LHCN-M2 (cell line): ENCODE measurements around the gene POC1B. TPM values are rescaled to one million over a fixed set of nuclear protein-coding genes. Genes with fewer than 3 reads are reported as not detected.

Experiments
- DNase-seq: peaks from one replicate; pipeline ENCODE4 v3.0.0-alpha.2; 2012; ENCODE audit warnings: low read depth
- total RNA-seq: library from RNA; depleted of rRNA; stranded (reverse); fragments of >200 nt; gene quantifications from 2 replicates; pipeline ENCODE4 v1.2.3, GENCODE V29; 2014; rRNA removed

Gene POC1B
- total RNA-seq, 1 experiment from 2014 or later = 12.4 TPM

DNA sequence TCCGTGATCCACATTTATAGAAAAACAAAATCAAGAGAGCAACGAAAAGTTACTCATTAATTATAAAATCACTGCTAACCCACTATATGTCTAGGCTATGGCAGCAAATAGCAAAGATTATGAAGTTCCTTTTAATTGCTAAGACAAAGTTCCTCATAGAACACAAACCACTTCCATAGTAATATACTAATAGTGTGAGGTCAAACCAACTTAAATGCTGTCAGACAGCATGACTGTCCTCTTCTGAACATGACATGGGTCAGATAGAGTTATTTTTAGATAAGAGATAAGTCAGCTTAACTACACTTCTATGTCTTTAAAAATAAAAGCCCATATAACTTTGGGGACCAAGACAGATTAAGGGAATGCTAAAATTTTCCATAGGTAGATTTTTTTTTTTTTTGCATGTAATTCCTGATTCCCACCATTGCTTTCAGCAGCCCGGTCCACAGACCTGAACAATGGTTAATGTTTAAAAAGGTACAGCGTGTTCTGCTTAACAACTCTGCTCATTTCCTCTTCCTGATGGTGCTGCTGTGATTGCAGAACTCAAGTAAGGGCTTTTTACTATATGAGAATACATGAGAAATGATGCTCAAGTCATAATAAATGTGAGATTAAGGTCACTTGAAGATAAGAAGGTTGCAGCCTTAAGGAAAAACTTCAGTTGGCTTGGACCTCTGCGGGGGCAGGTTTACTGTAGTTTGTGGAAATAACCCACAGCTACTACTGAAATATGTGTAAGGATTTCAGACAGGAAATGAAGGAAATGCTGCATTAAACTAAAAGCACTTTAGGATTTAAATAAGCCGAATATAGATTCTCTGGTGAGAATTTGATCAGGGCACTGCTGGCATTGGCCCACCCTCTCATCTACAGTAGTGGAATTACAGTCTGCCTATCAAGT is 135.8 kb downstream of the POC1B start:
- DNase-seq = peak; percentile 5

DNA sequence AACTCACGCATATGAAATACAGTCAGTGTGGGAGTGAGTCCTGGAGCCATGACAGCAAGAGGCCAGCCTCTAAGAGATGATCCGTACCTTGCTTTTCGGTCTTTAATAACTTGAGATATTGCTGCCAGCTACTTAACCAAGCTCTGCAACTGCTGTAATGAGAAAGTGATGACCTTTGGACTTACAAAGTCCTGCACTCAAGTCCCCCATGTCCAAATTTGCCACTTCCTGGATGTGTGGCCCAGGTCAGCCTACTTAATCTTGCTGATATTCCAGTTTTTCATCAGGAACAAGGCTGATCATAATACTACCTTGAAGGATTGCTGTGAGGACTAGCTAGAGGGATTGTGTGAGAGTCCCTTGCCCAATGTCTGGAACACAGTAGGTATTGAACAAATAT is 139.7 kb downstream of the POC1B start:
- no peak for DNase-seq

DNA sequence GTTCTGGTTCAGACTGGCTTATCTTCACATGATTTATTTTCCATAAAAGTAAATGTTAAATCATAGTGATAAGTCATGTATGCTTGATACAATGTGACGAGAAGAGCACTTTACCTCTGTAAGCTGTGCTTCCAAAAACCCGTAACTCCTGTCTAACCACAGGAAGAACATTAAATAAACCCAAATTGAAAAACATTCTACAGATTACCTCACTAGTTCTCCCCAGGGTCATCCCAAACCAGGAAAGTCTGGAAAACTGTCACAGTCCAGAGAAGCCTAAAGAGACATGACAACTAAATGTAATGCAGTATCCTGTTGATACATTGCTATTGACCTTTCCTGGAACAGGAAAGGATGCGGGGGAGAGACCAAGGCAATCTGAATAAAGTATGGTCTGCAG is 141.0 kb downstream of the POC1B start:
- DNase-seq = no peak

DNA sequence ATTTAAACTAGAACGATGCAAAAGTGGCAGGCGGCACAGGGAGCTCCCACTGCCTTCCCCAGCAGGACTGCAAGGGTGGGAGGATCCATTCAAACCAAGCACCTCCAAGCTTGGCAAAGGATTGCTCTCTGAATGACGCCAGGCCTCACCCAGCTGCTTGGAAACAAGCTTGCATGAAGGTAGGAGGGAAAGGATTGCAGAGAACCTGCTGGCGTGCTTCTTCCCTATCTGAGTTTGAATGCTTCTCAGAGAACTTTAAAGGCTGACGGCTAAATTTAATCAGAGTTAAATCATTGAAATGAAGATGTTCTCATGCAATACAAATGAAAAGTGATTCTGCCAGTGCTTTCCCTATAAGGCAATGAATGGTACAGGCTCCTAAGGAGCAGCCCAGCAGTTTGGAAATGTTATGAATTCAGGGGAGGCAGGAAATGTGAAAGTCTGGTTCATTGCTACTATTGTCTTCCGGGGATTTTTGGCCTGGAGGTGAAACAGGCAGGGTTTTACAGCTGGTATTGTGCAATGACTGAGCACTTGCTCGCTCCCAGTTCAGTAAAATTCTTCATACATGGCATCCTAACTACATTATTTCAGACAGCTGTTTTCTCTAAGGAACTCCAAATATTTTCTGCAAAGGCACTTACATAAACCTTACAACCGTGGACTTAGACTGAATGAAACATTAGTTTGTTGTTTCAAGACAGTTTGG is 141.6 kb downstream of the POC1B start:
- peak; percentile 79 for DNase-seq

GRCh38 chr12:89383235-89384049 is 142.4 kb downstream of the POC1B start:
- DNase-seq = no peak

- no peak for DNase-seq
These were observed 143.5 kb downstream of the POC1B start for GRCh38 chr12:89382328-89382727.

DNA sequence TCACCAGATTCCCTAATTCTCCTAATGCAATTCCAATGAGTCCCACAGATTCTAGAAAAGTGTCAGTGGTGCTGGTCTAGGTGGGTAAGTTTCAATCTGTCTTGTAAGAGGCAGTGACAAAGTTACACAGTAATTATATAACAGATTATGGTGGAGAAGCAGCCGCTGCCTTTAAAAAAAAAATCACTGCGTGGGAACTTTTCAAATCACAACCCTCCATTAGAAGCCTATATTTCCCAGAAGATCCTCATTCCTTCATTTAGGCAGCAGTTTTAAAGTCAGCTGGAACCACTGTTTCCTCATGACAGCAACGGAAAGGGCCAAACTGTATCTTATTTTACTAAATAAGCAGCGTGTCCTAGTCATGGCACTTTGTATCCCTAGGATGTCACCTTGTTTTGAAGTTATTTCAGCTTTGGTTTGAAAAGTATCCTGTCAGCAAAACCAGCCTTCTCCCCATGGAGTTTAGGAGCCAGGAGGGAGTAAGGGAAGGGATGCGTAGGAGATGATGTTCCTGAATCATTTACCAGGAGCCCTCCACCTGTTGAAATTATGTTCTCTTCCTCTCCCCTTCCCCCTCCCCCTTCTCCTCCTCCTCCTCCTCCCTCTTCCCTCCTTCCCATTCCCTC is 145.9 kb downstream of the POC1B start:
- DNase-seq = no peak

- DNase-seq = no peak
These were observed 146.6 kb downstream of the POC1B start for GRCh38 chr12:89379148-89379838.

DNA sequence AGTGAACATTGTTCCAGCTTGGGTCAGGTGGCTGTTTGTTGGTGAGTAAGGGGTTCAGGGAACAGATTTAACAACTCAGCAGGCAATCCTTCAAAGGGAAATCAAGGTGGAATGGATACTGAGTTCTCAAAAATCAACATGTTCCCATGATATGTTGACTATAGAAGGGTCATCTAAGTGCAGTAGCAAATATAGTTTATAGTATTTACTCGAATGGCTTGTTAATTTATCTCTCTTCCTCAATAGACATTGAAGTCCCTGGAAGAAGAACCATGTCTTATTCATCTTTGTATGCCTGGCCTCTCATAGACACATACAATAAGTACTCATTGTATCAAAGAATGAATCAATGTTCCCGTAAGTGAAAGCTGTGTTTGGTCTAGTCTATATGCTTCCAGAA is 149.0 kb downstream of the POC1B start:
- DNase-seq = no peak

- no peak for DNase-seq
These were observed 149.7 kb downstream of the POC1B start for GRCh38 chr12:89376202-89376529.

DNA sequence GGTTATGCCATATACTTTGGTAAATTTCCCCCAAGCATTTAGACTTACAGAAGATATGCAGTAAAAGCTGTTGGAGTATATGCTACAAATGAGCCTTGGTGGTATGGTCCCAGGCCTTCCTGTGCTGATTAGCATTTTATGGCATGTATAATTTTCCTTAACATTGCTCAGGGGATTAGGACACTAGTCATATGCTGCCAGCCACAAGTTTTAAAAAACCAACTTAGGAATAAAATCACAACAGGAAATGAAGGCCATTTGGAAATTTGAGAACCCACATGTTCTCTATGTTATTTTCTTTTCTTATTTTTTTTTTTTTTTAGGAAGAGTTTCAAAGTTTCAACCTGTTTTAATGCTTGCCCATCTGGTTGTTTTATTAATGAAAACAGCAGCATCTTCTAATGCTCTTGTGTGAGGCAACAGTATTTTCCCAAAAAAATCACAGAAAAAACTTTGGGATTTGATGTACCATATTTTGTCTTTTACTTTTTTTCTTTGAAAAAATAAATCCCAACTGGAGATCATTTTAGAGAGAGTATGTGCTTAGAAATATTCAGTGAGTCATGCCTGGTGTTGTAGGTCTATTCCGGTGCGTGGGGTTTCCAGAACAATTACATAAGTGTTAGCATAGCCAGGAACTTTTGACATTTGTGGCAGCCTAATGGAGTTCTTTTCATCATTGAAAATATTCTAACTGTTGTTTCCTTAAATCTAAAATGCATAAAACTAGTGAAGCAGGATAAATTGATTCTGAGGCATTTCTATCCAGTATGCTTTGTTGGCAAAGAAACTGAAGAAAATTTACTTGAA is 151.9 kb downstream of the POC1B start:
- peak; percentile 79 for DNase-seq

DNA sequence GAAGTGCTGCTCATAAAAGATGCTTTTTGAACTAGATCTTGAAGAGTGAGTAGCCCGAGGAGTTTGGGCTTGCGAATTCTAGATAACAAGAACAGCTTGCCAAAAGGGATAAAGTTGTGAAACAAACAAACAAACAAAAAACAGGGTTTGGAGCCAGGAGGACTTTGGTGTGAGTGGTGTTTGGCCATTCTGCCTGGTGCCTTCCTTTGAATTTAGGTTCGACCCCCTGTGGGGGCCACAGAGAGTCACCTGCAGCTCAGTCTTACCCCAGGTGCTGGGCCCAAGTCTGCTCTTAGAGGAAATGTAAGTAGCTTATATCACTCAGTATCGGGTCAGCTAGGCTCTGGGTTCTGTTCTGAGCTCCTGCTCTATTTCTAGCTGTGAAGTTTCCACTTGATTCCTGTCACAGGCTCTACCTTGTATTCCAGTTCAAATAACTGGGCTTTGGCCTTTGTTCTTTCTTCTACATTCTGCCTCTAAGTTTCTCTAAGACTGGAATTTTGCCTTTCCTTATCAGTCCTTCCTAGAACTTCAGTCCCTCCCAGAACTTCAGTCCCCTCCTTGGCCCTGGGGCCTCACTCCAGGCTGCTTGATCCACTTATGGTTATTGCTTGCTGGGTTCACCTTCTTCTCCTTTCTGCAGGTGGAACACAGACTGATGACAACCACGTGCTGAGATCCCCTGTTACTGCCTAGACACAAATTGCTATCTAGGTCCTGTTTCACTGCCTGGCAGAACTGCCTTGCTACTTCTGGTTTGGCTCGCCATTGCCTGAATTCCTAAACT is 153.1 kb downstream of the POC1B start:
- no peak for DNase-seq

DNA sequence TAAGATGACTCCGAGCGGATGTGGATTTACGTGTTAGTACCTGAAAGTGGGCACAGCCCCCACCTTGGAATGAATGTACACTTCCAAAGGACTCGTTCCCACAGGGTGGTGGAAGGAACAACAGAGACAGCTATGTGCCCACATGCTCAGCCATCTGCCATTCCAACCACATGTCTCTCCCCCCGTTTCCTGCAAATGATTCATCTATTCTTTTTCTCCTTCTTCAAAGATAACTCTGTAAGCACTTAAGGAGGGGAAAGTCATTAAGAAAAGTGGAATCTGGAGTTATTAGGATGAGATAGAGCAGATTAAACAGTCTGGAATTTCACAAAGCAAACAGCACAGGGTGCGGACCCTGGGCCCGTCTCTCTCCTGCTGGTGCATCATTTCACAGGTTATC is 155.0 kb downstream of the POC1B start:
- DNase-seq = peak; percentile 81

DNA sequence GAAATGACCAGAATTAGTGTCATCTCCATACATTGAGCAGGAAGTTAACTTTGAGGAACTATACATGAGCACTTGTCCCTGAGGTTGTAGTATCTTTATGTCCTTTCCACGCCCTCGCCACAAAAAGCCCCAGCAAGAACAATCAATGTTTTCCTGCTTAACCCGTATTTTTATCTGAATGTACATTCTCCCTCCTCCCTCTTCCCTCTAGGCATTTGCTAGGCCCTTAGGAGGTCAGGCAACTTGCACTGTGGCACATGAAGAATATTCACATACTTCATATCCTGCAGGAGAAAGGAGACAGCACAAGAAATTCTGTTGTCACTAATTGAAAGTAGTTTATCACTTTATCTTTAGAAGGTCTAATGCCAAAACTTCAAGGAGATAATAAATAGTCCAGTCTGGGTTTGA is 155.4 kb downstream of the POC1B start:
- no peak for DNase-seq

Other genes starting within 250 kb of the POC1B start
- 28.3 and 31.6 TPM in 2 replicates for gene DUSP6, start 173.5 kb downstream of the POC1B start, total RNA-seq
- gene GALNT4, start 1.3 kb downstream of the POC1B start, total RNA-seq = 6.3 and 6.4 TPM in 2 replicates
- gene ATP2B1, start 182.8 kb upstream of the POC1B start, total RNA-seq = 467 and 521 TPM in 2 replicates